ENCODE data around the gene SCAMP3. TPM values are rescaled to one million over a fixed set of nuclear protein-coding genes. Genes with fewer than 3 reads are reported as not detected.

Gene SCAMP3
- total RNA-seq, 1 experiment from 2014 or later = 64.2 TPM

DNA sequence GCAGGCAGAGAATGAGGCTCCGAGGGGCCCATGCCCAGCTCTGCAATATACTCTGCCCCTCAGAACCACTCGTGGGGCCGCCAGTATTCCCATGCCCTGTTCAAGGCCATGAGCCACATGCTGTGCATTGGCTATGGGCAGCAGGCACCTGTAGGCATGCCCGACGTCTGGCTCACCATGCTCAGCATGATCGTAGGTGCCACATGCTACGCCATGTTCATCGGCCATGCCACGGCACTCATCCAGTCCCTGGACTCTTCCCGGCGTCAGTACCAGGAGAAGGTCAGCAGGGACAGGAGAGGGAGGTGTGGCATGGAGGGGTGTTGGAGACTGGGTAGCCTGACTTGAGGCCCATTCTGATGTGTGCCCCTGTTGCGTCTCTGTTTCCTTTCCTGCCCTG is 22.3 kb upstream of the SCAMP3 start:
- Histone ChIP-seq H3K27ac (ENCODE audit: low read depth, low read length) (no peak overlapping the region), H3K27me3 (ENCODE audit: insufficient read depth, low read length) (no peaks in the 10 kb centered on the region), H3K36me3 (ENCODE audit: control insufficient read depth in 1 of 2, insufficient read depth in 2 of 2, low read length in 2 of 2) (no peaks in the 10 kb centered on the region), H3K9me2 (ENCODE audit: insufficient read depth) (no peaks in the 10 kb centered on the region), H3K4me2 (ENCODE audit: low read length) (no peak overlapping the region), H3K4me1 (ENCODE audit: control insufficient read depth in 1 of 2, insufficient read depth in 2 of 2, low read length in 2 of 2) (no peaks in the 10 kb centered on the region), H3K9ac (ENCODE audit: low read length) (no peak overlapping the region), H3K4me3 (replicated peaks in 1 of 2; ENCODE audit: low read depth in 1 of 2, low read length in 2 of 2) (no peak overlapping the region), H2AFZ (ENCODE audit: low read depth, low read length, poor library complexity, severe bottlenecking) (no peak overlapping the region), H3K79me2 (ENCODE audit: insufficient read depth, low read length) (no peaks in the 10 kb centered on the region), H3K9me3 (ENCODE audit: control insufficient read depth in 1 of 2, insufficient read depth in 1 of 2, low read depth in 1 of 2, low read length in 2 of 2) (no peaks in the 10 kb centered on the region), H4K20me1 (ENCODE audit: insufficient read depth) (no peaks in the 10 kb centered on the region)
- POLR2A ChIA-PET = no interaction called here
- CTCF ChIA-PET = no interaction called here
- no TSS peak for BruUV-seq (replicated peaks)
- DNase-seq (ENCODE audit: low read depth, low spot score) (no peak), ATAC-seq (no peak)
- RAD21 ChIA-PET (ENCODE audit: low non-redundant PET in 1 of 2, low total read pairs in 2 of 2, uncharacterized antibody in 2 of 2, unreplicated experiment in 2 of 2) = no interaction called here
- intact Hi-C loops (cut with micrococcal nuclease) = no loop called here
- TF ChIP-seq CEBPB (IDR thresholded peaks at IDR 0.05; ENCODE audit: low read depth) (no peak), TCF7L2 (IDR thresholded peaks at IDR 0.05; ENCODE audit: borderline replicate concordance, extremely low read depth, insufficient read depth, insufficient read length) (no peak), FOSL1 (IDR thresholded peaks at IDR 0.05; ENCODE audit: low read depth) (no peak), EZH2 (IDR thresholded peaks at IDR 0.05) (no peak), POLR2A (IDR thresholded peaks at IDR 0.05; ENCODE audit: borderline replicate concordance, extremely low read depth, insufficient read depth, insufficient read length) (no peak)
- TF ChIP-seq, protein P1, sequence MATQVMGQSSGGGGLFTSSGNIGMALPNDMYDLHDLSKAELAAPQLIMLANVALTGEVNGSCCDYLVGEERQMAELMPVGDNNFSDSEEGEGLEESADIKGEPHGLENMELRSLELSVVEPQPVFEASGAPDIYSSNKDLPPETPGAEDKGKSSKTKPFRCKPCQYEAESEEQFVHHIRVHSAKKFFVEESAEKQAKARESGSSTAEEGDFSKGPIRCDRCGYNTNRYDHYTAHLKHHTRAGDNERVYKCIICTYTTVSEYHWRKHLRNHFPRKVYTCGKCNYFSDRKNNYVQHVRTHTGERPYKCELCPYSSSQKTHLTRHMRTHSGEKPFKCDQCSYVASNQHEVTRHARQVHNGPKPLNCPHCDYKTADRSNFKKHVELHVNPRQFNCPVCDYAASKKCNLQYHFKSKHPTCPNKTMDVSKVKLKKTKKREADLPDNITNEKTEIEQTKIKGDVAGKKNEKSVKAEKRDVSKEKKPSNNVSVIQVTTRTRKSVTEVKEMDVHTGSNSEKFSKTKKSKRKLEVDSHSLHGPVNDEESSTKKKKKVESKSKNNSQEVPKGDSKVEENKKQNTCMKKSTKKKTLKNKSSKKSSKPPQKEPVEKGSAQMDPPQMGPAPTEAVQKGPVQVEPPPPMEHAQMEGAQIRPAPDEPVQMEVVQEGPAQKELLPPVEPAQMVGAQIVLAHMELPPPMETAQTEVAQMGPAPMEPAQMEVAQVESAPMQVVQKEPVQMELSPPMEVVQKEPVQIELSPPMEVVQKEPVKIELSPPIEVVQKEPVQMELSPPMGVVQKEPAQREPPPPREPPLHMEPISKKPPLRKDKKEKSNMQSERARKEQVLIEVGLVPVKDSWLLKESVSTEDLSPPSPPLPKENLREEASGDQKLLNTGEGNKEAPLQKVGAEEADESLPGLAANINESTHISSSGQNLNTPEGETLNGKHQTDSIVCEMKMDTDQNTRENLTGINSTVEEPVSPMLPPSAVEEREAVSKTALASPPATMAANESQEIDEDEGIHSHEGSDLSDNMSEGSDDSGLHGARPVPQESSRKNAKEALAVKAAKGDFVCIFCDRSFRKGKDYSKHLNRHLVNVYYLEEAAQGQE (IDR thresholded peaks at IDR 0.05; ENCODE audit: low read depth) = no peak

DNA sequence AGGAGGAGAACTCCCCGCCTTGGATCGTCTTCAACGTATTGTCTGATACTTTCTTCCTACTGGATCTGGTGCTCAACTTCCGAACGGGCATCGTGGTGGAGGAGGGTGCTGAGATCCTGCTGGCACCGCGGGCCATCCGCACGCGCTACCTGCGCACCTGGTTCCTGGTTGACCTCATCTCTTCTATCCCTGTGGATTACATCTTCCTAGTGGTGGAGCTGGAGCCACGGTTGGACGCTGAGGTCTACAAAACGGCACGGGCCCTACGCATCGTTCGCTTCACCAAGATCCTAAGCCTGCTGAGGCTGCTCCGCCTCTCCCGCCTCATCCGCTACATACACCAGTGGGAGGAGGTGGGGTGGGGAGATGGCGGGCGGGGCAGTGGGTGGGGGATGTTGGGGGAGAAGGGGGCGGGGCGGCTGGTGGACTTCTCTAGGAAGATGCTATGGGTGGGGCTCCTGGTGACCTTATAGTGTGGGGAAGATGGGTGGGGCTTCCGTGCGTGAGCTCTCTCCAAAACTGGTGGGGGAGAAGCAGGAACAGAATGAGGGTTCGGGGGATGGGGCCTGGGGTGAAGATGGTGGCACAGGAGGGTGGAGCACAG is 20.4 kb upstream of the SCAMP3 start:
- H2AFZ ChIP-seq (ENCODE audit: low read depth, low read length, poor library complexity, severe bottlenecking) = no peak overlapping the region
- H3K27ac ChIP-seq (ENCODE audit: low read depth, low read length) = no peak overlapping the region
- POLR2A ChIA-PET = no interaction called here
- no peaks in the 10 kb centered on the region for H3K79me2 ChIP-seq (ENCODE audit: insufficient read depth, low read length)
- ATAC-seq (no peak), DNase-seq (ENCODE audit: low read depth, low spot score) (no peak)
- H3K4me2 ChIP-seq (ENCODE audit: low read length) = no peak overlapping the region
- H4K20me1 ChIP-seq (ENCODE audit: insufficient read depth) = no peaks in the 10 kb centered on the region
- CTCF ChIA-PET = no interaction called here
- H3K4me3 ChIP-seq (replicated peaks in 1 of 2; ENCODE audit: low read depth in 1 of 2, low read length in 2 of 2) = no peak overlapping the region
- H3K9me2 ChIP-seq (ENCODE audit: insufficient read depth) = no peaks in the 10 kb centered on the region
- H3K9ac ChIP-seq (ENCODE audit: low read length) = no peak overlapping the region
- H3K9me3 ChIP-seq (ENCODE audit: control insufficient read depth in 1 of 2, insufficient read depth in 1 of 2, low read depth in 1 of 2, low read length in 2 of 2) = no peaks in the 10 kb centered on the region
- RAD21 ChIA-PET (ENCODE audit: low non-redundant PET in 1 of 2, low total read pairs in 2 of 2, uncharacterized antibody in 2 of 2, unreplicated experiment in 2 of 2) = no interaction called here
- no peaks in the 10 kb centered on the region for H3K36me3 ChIP-seq (ENCODE audit: control insufficient read depth in 1 of 2, insufficient read depth in 2 of 2, low read length in 2 of 2)
- intact Hi-C loops (cut with micrococcal nuclease) = no loop called here
- BruUV-seq (replicated peaks) = no TSS peak
- peaks cover 0 to 10% of the 10 kb centered on the region in 2 experiments; a peak in 2 of 4 replicates for H3K4me1 ChIP-seq (ENCODE audit: control insufficient read depth in 1 of 2, insufficient read depth in 2 of 2, low read length in 2 of 2)
- H3K27me3 ChIP-seq (ENCODE audit: insufficient read depth, low read length) = no peaks in the 10 kb centered on the region
- TF ChIP-seq ZFX (IDR thresholded peaks at IDR 0.05) (no peak), ATF3 (IDR thresholded peaks at IDR 0.05) (no peak), SP1 (IDR thresholded peaks at IDR 0.05; ENCODE audit: low read depth) (no peak), POLR2AphosphoS5 (IDR thresholded peaks at IDR 0.05; ENCODE audit: low read depth, low read length) (no peak), TCF7L2 (IDR thresholded peaks at IDR 0.05; ENCODE audit: borderline replicate concordance, extremely low read depth, insufficient read depth, insufficient read length) (no peak), JUND (IDR thresholded peaks at IDR 0.05) (no peak)
- TF ChIP-seq, protein P2, sequence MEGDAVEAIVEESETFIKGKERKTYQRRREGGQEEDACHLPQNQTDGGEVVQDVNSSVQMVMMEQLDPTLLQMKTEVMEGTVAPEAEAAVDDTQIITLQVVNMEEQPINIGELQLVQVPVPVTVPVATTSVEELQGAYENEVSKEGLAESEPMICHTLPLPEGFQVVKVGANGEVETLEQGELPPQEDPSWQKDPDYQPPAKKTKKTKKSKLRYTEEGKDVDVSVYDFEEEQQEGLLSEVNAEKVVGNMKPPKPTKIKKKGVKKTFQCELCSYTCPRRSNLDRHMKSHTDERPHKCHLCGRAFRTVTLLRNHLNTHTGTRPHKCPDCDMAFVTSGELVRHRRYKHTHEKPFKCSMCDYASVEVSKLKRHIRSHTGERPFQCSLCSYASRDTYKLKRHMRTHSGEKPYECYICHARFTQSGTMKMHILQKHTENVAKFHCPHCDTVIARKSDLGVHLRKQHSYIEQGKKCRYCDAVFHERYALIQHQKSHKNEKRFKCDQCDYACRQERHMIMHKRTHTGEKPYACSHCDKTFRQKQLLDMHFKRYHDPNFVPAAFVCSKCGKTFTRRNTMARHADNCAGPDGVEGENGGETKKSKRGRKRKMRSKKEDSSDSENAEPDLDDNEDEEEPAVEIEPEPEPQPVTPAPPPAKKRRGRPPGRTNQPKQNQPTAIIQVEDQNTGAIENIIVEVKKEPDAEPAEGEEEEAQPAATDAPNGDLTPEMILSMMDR (IDR thresholded peaks at IDR 0.05 in 2 of 3, conservative IDR thresholded peaks at IDR 0.05 in 1 of 3; ENCODE audit: borderline replicate concordance in 1 of 3, insufficient read depth in 1 of 3, low read depth in 2 of 3, low read length in 2 of 3) = no peak
